ENCODE measurements around the gene TTC31. TPM values are rescaled to one million over a fixed set of nuclear protein-coding genes. Genes with fewer than 3 reads are reported as not detected.

Gene TTC31
- total RNA-seq, 1 experiment from 2014 or later = 26.4 TPM

GRCh38 chr2:74491648-74492544 is 9.0 kb downstream of the TTC31 start:
- Histone ChIP-seq H3K4me2 (ENCODE audit: low read length) (no peak overlapping the region), H3K27me3 (ENCODE audit: insufficient read depth, low read length) (no peaks in the 10 kb centered on the region), H4K20me1 (ENCODE audit: insufficient read depth) (no peaks in the 10 kb centered on the region), H3K27ac (ENCODE audit: low read depth, low read length) (no peak overlapping the region), H3K9ac (ENCODE audit: low read length) (no peak overlapping the region), H3K36me3 (ENCODE audit: control insufficient read depth in 1 of 2, insufficient read depth in 2 of 2, low read length in 2 of 2) (peaks cover 4 to 17% of the 10 kb centered on the region in 2 experiments; a peak in 2 of 4 replicates), H3K9me2 (ENCODE audit: insufficient read depth) (no peaks in the 10 kb centered on the region), H3K9me3 (ENCODE audit: control insufficient read depth in 1 of 2, insufficient read depth in 1 of 2, low read depth in 1 of 2, low read length in 2 of 2) (no peaks in the 10 kb centered on the region), H3K4me3 (replicated peaks in 1 of 2; ENCODE audit: low read depth in 1 of 2, low read length in 2 of 2) (no peak overlapping the region), H3K4me1 (ENCODE audit: control insufficient read depth in 1 of 2, insufficient read depth in 2 of 2, low read length in 2 of 2) (peaks cover 0 to 8% of the 10 kb centered on the region in 2 experiments; a peak in 1 of 4 replicates), H3K79me2 (ENCODE audit: insufficient read depth, low read length) (no peaks in the 10 kb centered on the region; the same call in 1 of the 2 replicates), H2AFZ (ENCODE audit: low read depth, low read length, poor library complexity, severe bottlenecking) (no peak overlapping the region)
- DNase-seq (ENCODE audit: low read depth, low spot score) (no peak), ATAC-seq (no peak)
- POLR2A ChIA-PET = no interaction called here
- CTCF ChIA-PET = no interaction called here
- intact Hi-C loops (cut with micrococcal nuclease) = no loop called here
- RAD21 ChIA-PET (ENCODE audit: low non-redundant PET in 1 of 2, low total read pairs in 2 of 2, uncharacterized antibody in 2 of 2, unreplicated experiment in 2 of 2) = no interaction called here
- BruUV-seq (replicated peaks) = no TSS peak
- no peak for TF ChIP-seq ZNF274 (IDR thresholded peaks at IDR 0.05; ENCODE audit: low read depth, low read length)
- TF ChIP-seq JUND (IDR thresholded peaks at IDR 0.05) = no peak
- TF ChIP-seq POLR2A (IDR thresholded peaks at IDR 0.05; ENCODE audit: borderline replicate concordance, extremely low read depth, insufficient read depth, insufficient read length) = no peak
- no peak for TF ChIP-seq SP1 (IDR thresholded peaks at IDR 0.05; ENCODE audit: low read depth)

- no peak for DNase-seq (ENCODE audit: low read depth, low spot score)
- BruUV-seq (replicated peaks) = no TSS peak
- no peak overlapping the region for H2AFZ ChIP-seq (ENCODE audit: low read depth, low read length, poor library complexity, severe bottlenecking)
- ATAC-seq = no peak
- intact Hi-C loops (cut with micrococcal nuclease) = no loop called here
- ChIA-PET CTCF (no interaction called here), POLR2A (no interaction called here), RAD21 (ENCODE audit: low non-redundant PET in 1 of 2, low total read pairs in 2 of 2, uncharacterized antibody in 2 of 2, unreplicated experiment in 2 of 2) (no interaction called here)
- no peak for TF ChIP-seq CBX3 (IDR thresholded peaks at IDR 0.05; ENCODE audit: low read depth)
- TF ChIP-seq JUND (IDR thresholded peaks at IDR 0.05) = no peak
- no peak for TF ChIP-seq RAD21 (IDR thresholded peaks at IDR 0.05; ENCODE audit: low read depth)
- no peak overlapping the region for H3K4me3 ChIP-seq (replicated peaks in 1 of 2; ENCODE audit: low read depth in 1 of 2, low read length in 2 of 2)
- no peak overlapping the region for H3K27ac ChIP-seq (ENCODE audit: low read depth, low read length)
- no peak overlapping the region for H3K9ac ChIP-seq (ENCODE audit: low read length)
- no peaks in the 10 kb centered on the region for H3K9me3 ChIP-seq (ENCODE audit: control insufficient read depth in 1 of 2, insufficient read depth in 1 of 2, low read depth in 1 of 2, low read length in 2 of 2)
- no peaks in the 10 kb centered on the region for H3K79me2 ChIP-seq (ENCODE audit: insufficient read depth, low read length)
- H3K4me1 ChIP-seq (ENCODE audit: control insufficient read depth in 1 of 2, insufficient read depth in 2 of 2, low read length in 2 of 2) = peaks cover 0 to under 1% of the 10 kb centered on the region in 2 experiments; a peak in 1 of 4 replicates
- H3K36me3 ChIP-seq (ENCODE audit: control insufficient read depth in 1 of 2, insufficient read depth in 2 of 2, low read length in 2 of 2) = peaks cover 4 to 17% of the 10 kb centered on the region in 2 experiments; a peak in 2 of 4 replicates
- H3K9me2 ChIP-seq (ENCODE audit: insufficient read depth) = no peaks in the 10 kb centered on the region
- H3K4me2 ChIP-seq (ENCODE audit: low read length) = no peak overlapping the region
- H4K20me1 ChIP-seq (ENCODE audit: insufficient read depth) = no peaks in the 10 kb centered on the region
- no peaks in the 10 kb centered on the region for H3K27me3 ChIP-seq (ENCODE audit: insufficient read depth, low read length)
These were observed 10.7 kb downstream of the TTC31 start for GRCh38 chr2:74493546-74493945.
